Gastroesophageal sphincter (tissue), 4 donors: ENCODE results near the gene VWCE. TPM values are rescaled to one million over a fixed set of nuclear protein-coding genes. Genes with fewer than 3 reads are reported as not detected.

Experiments used
- ATAC-seq: fragments of 150-250 bp; one replicate; pipeline ENCODE4 v1.9.1; 2016; ENCODE audit warnings: mild to moderate bottlenecking, moderate library complexity
- H3K27ac ChIP-seq, 4 donors: fragments of 200-600 bp; sonication (generic) in 3 of 4; 1 replicate in 3 of 4; 2 replicates in 1 of 4; pipeline ENCODE4 v1.5.1; 2016 to 2019
- H3K27me3 ChIP-seq: fragments of 200-600 bp; sonication (generic); one replicate; pipeline ENCODE4 v1.5.1; 2019
- H3K36me3 ChIP-seq, 2 donors: fragments of 200-600 bp; sonication (generic); one replicate each; pipeline ENCODE4 v1.5.1; 2019; ENCODE audit warnings: control low read depth in 1 of 2
- H3K4me1 ChIP-seq, 3 donors: fragments of 200-600 bp; sonication (generic); 1 replicate in 2 of 3; 2 replicates in 1 of 3; pipeline ENCODE4 v1.5.1; 2016 to 2019; ENCODE audit warnings: control low read depth in 2 of 3
- H3K4me3 ChIP-seq, 2 donors: fragments of 200-600 bp; sonication (generic); one replicate each; pipeline ENCODE4 v1.5.1; 2019; ENCODE audit warnings: mild to moderate bottlenecking in 1 of 2, moderate library complexity in 1 of 2
- H3K9me3 ChIP-seq, 3 donors: fragments of 200-600 bp; sonication (generic); one replicate each; pipeline ENCODE4 v1.5.1; 2017 to 2019; ENCODE audit warnings: control low read depth in 2 of 3
- CTCF ChIP-seq, 4 experiments: fragments of 200-600 bp in 2 of 4; fragments of 450-650 bp in 2 of 4; sonication (generic) in 1 of 4; IDR thresholded peaks; one replicate each; pipeline ENCODE4 v1.5.1; 2017 to 2019; ENCODE audit warnings: antibody characterized with exemption in 4 of 4, mild to moderate bottlenecking in 2 of 4, moderate library complexity in 2 of 4
- EP300 ChIP-seq: sonication (generic); formaldehyde crosslinking; IDR thresholded peaks from one replicate; pipeline ENCODE4 v1.6.1; 2017; ENCODE audit warnings: antibody characterized with exemption, mild to moderate bottlenecking
- POLR2A ChIP-seq, 2 donors: fragments of 450-650 bp; IDR thresholded peaks; one replicate each; pipeline ENCODE4 v1.6.1; 2017; ENCODE audit warnings: antibody characterized with exemption in 2 of 2, mild to moderate bottlenecking in 2 of 2, moderate library complexity in 1 of 2
- POLR2AphosphoS5 ChIP-seq: sonication (generic); formaldehyde crosslinking; IDR thresholded peaks from one replicate; pipeline ENCODE4 v1.6.1; 2017; ENCODE audit warnings: antibody characterized with exemption
- WGBS, 2 donors: methylation state at CpG; one replicate each; pipeline ENCODE4 v1.1.5; 2018; ENCODE audit warnings: low coverage in 1 of 2; 5-methylcytosine and 5-hydroxymethylcytosine counted together
- total RNA-seq, 4 donors: library from RNA; depleted of rRNA; stranded (reverse); fragments of >200 nt; gene quantifications; one replicate each; pipeline ENCODE4 v1.1.0, GENCODE V29; 2016

The VWCE gene
- total RNA-seq, 4 donors from 2014 or later = 0.78 to 1.0 (median 0.94) TPM; not detected in 1

- peaks cover 0 to 5% of the 10 kb centered on the region in 2 donors for H3K36me3 ChIP-seq
- ATAC-seq = no peak
- H3K4me1 ChIP-seq = no peaks in the 10 kb centered on the region
- H3K9me3 ChIP-seq = no peaks in the 10 kb centered on the region
- H3K27me3 ChIP-seq = peaks cover 14% of the 10 kb centered on the region
- no peak overlapping the region for H3K4me3 ChIP-seq
- 78 to 86% methylated on average over 4 to 10 of the region's 14 CpGs for WGBS, 2 donors
- no peak overlapping the region for H3K27ac ChIP-seq
- TF ChIP-seq POLR2AphosphoS5 (no peak), EP300 (no peak), CTCF (IDR thresholded peaks at IDR 0.05) (no peak), POLR2A (IDR thresholded peaks at IDR 0.05) (no peak)
These were observed 7.7 kb downstream of the VWCE start for GRCh38 chr11:61287338-61287977.

DNA sequence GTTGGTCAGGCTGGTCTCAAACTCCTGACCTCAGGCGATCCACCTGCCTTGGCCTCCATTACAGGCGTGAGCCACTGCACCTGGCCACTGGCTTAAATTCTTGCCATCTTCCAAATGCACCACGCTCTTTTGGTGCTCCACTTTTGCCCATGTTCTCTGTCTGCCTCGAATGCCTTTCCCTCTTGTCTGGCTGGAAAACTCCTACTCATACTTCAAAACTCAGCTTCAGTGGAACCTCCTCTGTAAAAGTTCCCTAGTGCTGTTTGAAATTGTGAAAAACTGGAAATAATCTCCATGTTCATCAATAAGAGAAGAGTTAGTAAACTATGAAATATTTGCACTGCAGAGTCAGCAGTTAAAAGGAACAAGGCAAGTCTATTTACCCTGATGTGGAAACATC, 11.5 kb downstream of the VWCE start:
- peaks cover 0 to 5% of the 10 kb centered on the region in 2 donors for H3K36me3 ChIP-seq
- TF ChIP-seq EP300 (no peak), POLR2A (IDR thresholded peaks at IDR 0.05) (no peak), CTCF (IDR thresholded peaks at IDR 0.05) (no peak), POLR2AphosphoS5 (no peak)
- ATAC-seq = no peak
- peaks cover 0 to 11% (median 0%) of the 10 kb centered on the region in 3 donors for H3K4me1 ChIP-seq
- H3K4me3 ChIP-seq = no peak overlapping the region
- 88 to 100% methylated on average over 2 to 4 of the region's 4 CpGs for WGBS, 2 donors
- H3K27ac ChIP-seq = no peak overlapping the region
- H3K9me3 ChIP-seq = no peaks in the 10 kb centered on the region
- peaks cover 23% of the 10 kb centered on the region for H3K27me3 ChIP-seq

GRCh38 chr11:61281581-61282250, 13.4 kb downstream of the VWCE start:
- no peak overlapping the region for H3K4me3 ChIP-seq
- WGBS, 2 donors = 39 to 61% methylated on average over 5 to 24 of the region's 35 CpGs
- peak; percentile 39 for ATAC-seq

GRCh38 chr11:61280883-61281580, 14.1 kb downstream of the VWCE start:
- Histone ChIP-seq H3K27ac (no peak overlapping the region), H3K27me3 (peaks cover 25% of the 10 kb centered on the region), H3K9me3 (no peaks in the 10 kb centered on the region), H3K4me1 (peaks cover 0 to 11% (median 0%) of the 10 kb centered on the region in 3 donors), H3K36me3 (peaks cover 0 to 5% of the 10 kb centered on the region in 2 donors), H3K4me3 (no peak overlapping the region)
- 78 to 82% methylated on average over 8 to 9 of the region's 20 CpGs for WGBS, 2 donors
- ATAC-seq = no peak
- TF ChIP-seq EP300 = no peak
- no peak for TF ChIP-seq CTCF (IDR thresholded peaks at IDR 0.05)
- no peak for TF ChIP-seq POLR2AphosphoS5
- no peak for TF ChIP-seq POLR2A (IDR thresholded peaks at IDR 0.05)

More at GRCh38 chr11:61281581-61282250, 13.4 kb downstream of the VWCE start:
- Histone ChIP-seq H3K27ac (no peak overlapping the region), H3K4me1 (peaks cover 0 to 11% (median 0%) of the 10 kb centered on the region in 3 donors), H3K36me3 (peaks cover 0 to 5% of the 10 kb centered on the region in 2 donors), H3K9me3 (no peaks in the 10 kb centered on the region), H3K27me3 (peaks cover 25% of the 10 kb centered on the region)
- TF ChIP-seq POLR2A (IDR thresholded peaks at IDR 0.05) (no peak), EP300 (no peak), POLR2AphosphoS5 (no peak), CTCF (IDR thresholded peaks at IDR 0.05) (no peak)
